ENCODE measurements around the gene DNAH3. TPM values are rescaled to one million over a fixed set of nuclear protein-coding genes. Genes with fewer than 3 reads are reported as not detected.

Gene DNAH3
- total RNA-seq, 1 donor = not detected

GRCh38 chr16:21167360-21167759 lies 16.7 kb upstream of the DNAH3 start:
- H3K79me2 ChIP-seq (ENCODE audit: insufficient read depth, low read length) = no peaks in the 10 kb centered on the region
- no peak overlapping the region for H2AFZ ChIP-seq (ENCODE audit: low read length)
- DNase-seq (ENCODE audit: insufficient read length, low spot score, missing footprints) = peak; percentile 78
- H3K9me3 ChIP-seq (ENCODE audit: low read depth, low read length) = no peaks in the 10 kb centered on the region
- H3K4me1 ChIP-seq (ENCODE audit: insufficient read depth, low read length) = peaks cover 11% of the 10 kb centered on the region
- peak overlapping the region; percentile 61 for H3K27ac ChIP-seq (ENCODE audit: low read depth, low read length)
- no peak overlapping the region for H3K4me3 ChIP-seq (ENCODE audit: insufficient read depth, low read length)
- no peaks in the 10 kb centered on the region for H3K27me3 ChIP-seq (ENCODE audit: insufficient read depth, low read length)
- peaks cover 5% of the 10 kb centered on the region for H4K20me1 ChIP-seq (ENCODE audit: insufficient read depth, low read length)
- H3K4me2 ChIP-seq (ENCODE audit: insufficient read depth, low read length) = no peak overlapping the region
- H3K36me3 ChIP-seq (ENCODE audit: insufficient read depth, low read length) = peaks cover 27% of the 10 kb centered on the region
- TF ChIP-seq, protein P1, sequence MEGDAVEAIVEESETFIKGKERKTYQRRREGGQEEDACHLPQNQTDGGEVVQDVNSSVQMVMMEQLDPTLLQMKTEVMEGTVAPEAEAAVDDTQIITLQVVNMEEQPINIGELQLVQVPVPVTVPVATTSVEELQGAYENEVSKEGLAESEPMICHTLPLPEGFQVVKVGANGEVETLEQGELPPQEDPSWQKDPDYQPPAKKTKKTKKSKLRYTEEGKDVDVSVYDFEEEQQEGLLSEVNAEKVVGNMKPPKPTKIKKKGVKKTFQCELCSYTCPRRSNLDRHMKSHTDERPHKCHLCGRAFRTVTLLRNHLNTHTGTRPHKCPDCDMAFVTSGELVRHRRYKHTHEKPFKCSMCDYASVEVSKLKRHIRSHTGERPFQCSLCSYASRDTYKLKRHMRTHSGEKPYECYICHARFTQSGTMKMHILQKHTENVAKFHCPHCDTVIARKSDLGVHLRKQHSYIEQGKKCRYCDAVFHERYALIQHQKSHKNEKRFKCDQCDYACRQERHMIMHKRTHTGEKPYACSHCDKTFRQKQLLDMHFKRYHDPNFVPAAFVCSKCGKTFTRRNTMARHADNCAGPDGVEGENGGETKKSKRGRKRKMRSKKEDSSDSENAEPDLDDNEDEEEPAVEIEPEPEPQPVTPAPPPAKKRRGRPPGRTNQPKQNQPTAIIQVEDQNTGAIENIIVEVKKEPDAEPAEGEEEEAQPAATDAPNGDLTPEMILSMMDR (IDR thresholded peaks at IDR 0.05; ENCODE audit: extremely low read depth, low read depth, low read length) = no peak

- Histone ChIP-seq H2AFZ (ENCODE audit: low read length) (no peak overlapping the region), H3K4me2 (ENCODE audit: insufficient read depth, low read length) (no peak overlapping the region), H3K79me2 (ENCODE audit: insufficient read depth, low read length) (no peaks in the 10 kb centered on the region), H3K27ac (ENCODE audit: low read depth, low read length) (peak overlapping the region; percentile 61), H3K27me3 (ENCODE audit: insufficient read depth, low read length) (no peaks in the 10 kb centered on the region), H4K20me1 (ENCODE audit: insufficient read depth, low read length) (peaks cover 5% of the 10 kb centered on the region), H3K36me3 (ENCODE audit: insufficient read depth, low read length) (peaks cover 30% of the 10 kb centered on the region), H3K4me1 (ENCODE audit: insufficient read depth, low read length) (peaks cover 11% of the 10 kb centered on the region), H3K9me3 (ENCODE audit: low read depth, low read length) (no peaks in the 10 kb centered on the region), H3K4me3 (ENCODE audit: insufficient read depth, low read length) (no peak overlapping the region)
- TF ChIP-seq, protein P1 (IDR thresholded peaks at IDR 0.05; ENCODE audit: extremely low read depth, low read depth, low read length) = no peak
- peak; percentile 56 for DNase-seq (ENCODE audit: insufficient read length, low spot score, missing footprints)
Observed at GRCh38 chr16:21166561-21166961, 15.9 kb upstream of the DNAH3 start.

GRCh38 chr16:21164521-21165168 lies 14.0 kb upstream of the DNAH3 start:
- DNase-seq (ENCODE audit: insufficient read length, low spot score, missing footprints) = no peak
- no peak overlapping the region for H2AFZ ChIP-seq (ENCODE audit: low read length)
- H4K20me1 ChIP-seq (ENCODE audit: insufficient read depth, low read length) = peaks cover 5% of the 10 kb centered on the region
- H3K4me3 ChIP-seq (ENCODE audit: insufficient read depth, low read length) = no peak overlapping the region
- H3K27ac ChIP-seq (ENCODE audit: low read depth, low read length) = no peak overlapping the region
- no peaks in the 10 kb centered on the region for H3K27me3 ChIP-seq (ENCODE audit: insufficient read depth, low read length)
- no peak overlapping the region for H3K4me2 ChIP-seq (ENCODE audit: insufficient read depth, low read length)
- H3K36me3 ChIP-seq (ENCODE audit: insufficient read depth, low read length) = peaks cover 25% of the 10 kb centered on the region
- H3K79me2 ChIP-seq (ENCODE audit: insufficient read depth, low read length) = no peaks in the 10 kb centered on the region
- TF ChIP-seq, protein P1 (IDR thresholded peaks at IDR 0.05; ENCODE audit: extremely low read depth, low read depth, low read length) = no peak
- H3K4me1 ChIP-seq (ENCODE audit: insufficient read depth, low read length) = peaks cover 13% of the 10 kb centered on the region
- H3K9me3 ChIP-seq (ENCODE audit: low read depth, low read length) = no peaks in the 10 kb centered on the region

- H3K4me1 ChIP-seq (ENCODE audit: insufficient read depth, low read length) = peaks cover 18% of the 10 kb centered on the region
- TF ChIP-seq, protein P1 (IDR thresholded peaks at IDR 0.05; ENCODE audit: extremely low read depth, low read depth, low read length) = no peak
Observed at GRCh38 chr16:21163576-21163975, 12.9 kb upstream of the DNAH3 start.

More at GRCh38 chr16:21163576-21163975, 12.9 kb upstream of the DNAH3 start:
- H3K9me3 ChIP-seq (ENCODE audit: low read depth, low read length) = no peaks in the 10 kb centered on the region
- H3K4me2 ChIP-seq (ENCODE audit: insufficient read depth, low read length) = no peak overlapping the region
- H3K36me3 ChIP-seq (ENCODE audit: insufficient read depth, low read length) = peaks cover 25% of the 10 kb centered on the region
- no peak for DNase-seq (ENCODE audit: insufficient read length, low spot score, missing footprints)
- H3K27me3 ChIP-seq (ENCODE audit: insufficient read depth, low read length) = no peaks in the 10 kb centered on the region
- H2AFZ ChIP-seq (ENCODE audit: low read length) = no peak overlapping the region
- H4K20me1 ChIP-seq (ENCODE audit: insufficient read depth, low read length) = peaks cover 2% of the 10 kb centered on the region
- no peak overlapping the region for H3K4me3 ChIP-seq (ENCODE audit: insufficient read depth, low read length)
- H3K79me2 ChIP-seq (ENCODE audit: insufficient read depth, low read length) = peaks cover 2% of the 10 kb centered on the region
- no peak overlapping the region for H3K27ac ChIP-seq (ENCODE audit: low read depth, low read length)

Measured in osteoblast (primary cell).